GM06990 (cell line): ENCODE data around the gene LRP1B.

Source experiments
- DNase-seq: peaks from one replicate; pipeline ENCODE4 v3.0.0-alpha.2; 2011; ENCODE audit not compliant: insufficient read length; ENCODE audit errors: extremely low read depth
- H3K27me3 ChIP-seq: replicated peaks from 2 replicates; pipeline ENCODE4 v1.6.0; 2011; ENCODE audit warnings: low read length; ENCODE audit not compliant: control insufficient read depth, insufficient read depth
- H3K36me3 ChIP-seq: 2 replicates; pipeline ENCODE4 v1.5.1; 2011; ENCODE audit warnings: low read length; ENCODE audit not compliant: control insufficient read depth, insufficient read depth
- H3K4me3 ChIP-seq: replicated peaks from 2 replicates; pipeline ENCODE4 v1.5.1; 2011; ENCODE audit warnings: low read depth, mild to moderate bottlenecking, control low read depth, low read length
- CTCF ChIP-seq: IDR thresholded peaks from 2 replicates; pipeline ENCODE4 v1.5.1; 2011; ENCODE audit warnings: low read length, control low read depth, mild to moderate bottlenecking, inconsistent platforms; ENCODE audit not compliant: insufficient read depth, poor library complexity, severe bottlenecking

Gene LRP1B

DNA sequence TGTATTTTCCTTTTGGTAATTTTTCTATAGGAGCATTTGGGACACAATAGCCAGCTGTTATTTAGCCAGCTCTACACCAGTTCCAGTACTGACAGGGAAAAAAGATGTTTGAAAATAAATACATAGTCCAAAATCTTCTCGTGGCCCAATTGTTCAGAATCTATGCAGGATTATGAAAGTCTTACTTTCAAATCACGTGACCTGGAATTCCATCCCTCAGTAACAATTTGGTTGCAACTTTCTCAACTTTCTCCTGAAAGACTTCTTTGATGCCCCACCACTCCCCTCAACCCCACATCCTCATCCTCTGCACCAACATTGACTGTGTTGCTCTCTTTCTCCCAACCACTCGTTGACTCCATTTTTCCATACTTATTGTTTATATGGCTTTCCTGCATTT lies 539.0 kb downstream of the LRP1B start:
- no peak for DNase-seq

GRCh38 chr2:141590620-141591019 lies 540.2 kb downstream of the LRP1B start:
- H3K4me3 ChIP-seq: no peak overlapping the region
- no peak for DNase-seq
- no peak for TF ChIP-seq CTCF

More for the DNA sequence above, 539.0 kb downstream of the LRP1B start:
- H3K27me3 ChIP-seq: no peaks in the 10 kb centered on the region
- H3K4me3 ChIP-seq: no peak overlapping the region
- no peaks in the 10 kb centered on the region for H3K36me3 ChIP-seq
- no peak for TF ChIP-seq CTCF

DNA sequence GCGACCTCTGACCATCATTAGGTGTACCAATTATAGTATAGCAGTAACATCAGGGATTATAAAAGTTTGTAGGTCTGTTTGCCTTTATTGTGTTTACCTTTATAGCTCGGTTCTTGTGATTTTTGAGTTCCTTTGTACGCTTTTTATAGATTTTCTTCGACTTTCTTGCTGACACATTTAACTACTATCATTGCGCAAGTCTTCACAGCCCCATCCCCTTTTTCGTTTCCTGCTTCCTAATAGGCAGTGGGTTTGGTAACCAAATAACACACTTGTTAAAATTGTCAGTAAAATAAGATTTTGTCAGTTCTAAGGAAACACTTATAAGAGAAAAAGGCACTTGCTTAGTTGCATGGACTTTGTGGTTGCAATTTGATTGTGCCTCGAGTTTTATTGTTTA lies 541.5 kb downstream of the LRP1B start:
- no peak for TF ChIP-seq CTCF
- H3K36me3 ChIP-seq: no peaks in the 10 kb centered on the region

More at GRCh38 chr2:141590620-141591019, 540.2 kb downstream of the LRP1B start:
- Histone ChIP-seq H3K27me3 (no peaks in the 10 kb centered on the region), H3K36me3 (no peaks in the 10 kb centered on the region)

DNA sequence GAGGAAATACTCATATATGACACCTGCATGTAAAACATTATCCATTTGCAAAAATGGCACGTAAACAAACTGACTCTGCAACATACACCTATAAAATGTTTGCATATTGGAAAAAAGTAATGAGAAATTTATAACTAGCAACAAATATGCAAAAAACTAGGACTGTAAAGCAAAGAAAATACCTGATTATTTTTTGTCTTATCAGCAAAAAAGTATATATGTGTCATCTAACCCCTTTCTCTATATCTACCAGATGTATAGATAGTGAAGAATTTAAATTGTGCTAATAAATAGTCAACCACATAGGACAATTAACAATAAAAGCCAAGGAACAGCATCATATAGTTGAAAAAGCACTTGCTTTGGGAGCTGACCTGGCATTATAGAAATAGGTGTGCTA lies 543.8 kb downstream of the LRP1B start:
- no peak for TF ChIP-seq CTCF
- Histone ChIP-seq H3K4me3 (no peak overlapping the region), H3K36me3 (no peaks in the 10 kb centered on the region), H3K27me3 (no peaks in the 10 kb centered on the region)
- DNase-seq: no peak

More for the DNA sequence above, 541.5 kb downstream of the LRP1B start:
- Histone ChIP-seq H3K27me3 (no peaks in the 10 kb centered on the region), H3K4me3 (no peak overlapping the region)
- DNase-seq: no peak

- Histone ChIP-seq H3K36me3 (no peaks in the 10 kb centered on the region), H3K4me3 (no peak overlapping the region), H3K27me3 (no peaks in the 10 kb centered on the region)
- no peak for TF ChIP-seq CTCF
- no peak for DNase-seq
Observed at GRCh38 chr2:141582213-141582612, 548.6 kb downstream of the LRP1B start.

GRCh38 chr2:141579071-141579470 lies 551.7 kb downstream of the LRP1B start:
- TF ChIP-seq CTCF: no peak
- H3K27me3 ChIP-seq: no peaks in the 10 kb centered on the region
- DNase-seq: no peak
- no peak overlapping the region for H3K4me3 ChIP-seq
- no peaks in the 10 kb centered on the region for H3K36me3 ChIP-seq
